Liver (tissue), 9 donors: ENCODE data around the gene ELF2. TPM values are rescaled to one million over a fixed set of nuclear protein-coding genes. Genes with fewer than 3 reads are reported as not detected.

Source experiments
- DNase-seq: peaks from one replicate; pipeline ENCODE4 v3.0.0-alpha.2; 2017; ENCODE audit warnings: low spot score
- H3K27ac ChIP-seq, 2 donors: one replicate each; pipeline ENCODE4 v1.7.0; 2013; ENCODE audit warnings: inconsistent platforms in 2 of 2, low read length in 2 of 2, control low read depth in 1 of 2, low read depth in 1 of 2, mild to moderate bottlenecking in 1 of 2
- H3K27me3 ChIP-seq, 4 donors: one replicate each; pipeline versions ENCODE4 v1.6.1 to v1.7.0; 2013; ENCODE audit warnings: low read length in 3 of 4, inconsistent platforms in 1 of 4, mild to moderate bottlenecking in 1 of 4, moderate library complexity in 1 of 4; ENCODE audit not compliant: control insufficient read depth in 4 of 4, insufficient read depth in 4 of 4
- H3K36me3 ChIP-seq, 4 donors: one replicate each; pipeline versions ENCODE4 v1.6.1 to v1.7.0; 2013; ENCODE audit warnings: low read length in 3 of 4, mild to moderate bottlenecking in 3 of 4, low read depth in 1 of 4, moderate library complexity in 1 of 4; ENCODE audit not compliant: control insufficient read depth in 4 of 4, insufficient read depth in 3 of 4
- H3K4me1 ChIP-seq, 4 donors: one replicate each; pipeline versions ENCODE4 v1.6.1 to v1.7.0; 2013; ENCODE audit warnings: low read length in 3 of 4, mild to moderate bottlenecking in 3 of 4, moderate library complexity in 1 of 4; ENCODE audit not compliant: control insufficient read depth in 4 of 4, insufficient read depth in 4 of 4
- H3K4me3 ChIP-seq, 3 donors: one replicate each; pipeline versions ENCODE4 v1.6.1 to v1.7.0; 2013; ENCODE audit warnings: low read length in 3 of 3, control low read depth in 1 of 3, low read depth in 1 of 3, mild to moderate bottlenecking in 1 of 3
- H3K9ac ChIP-seq, 2 donors: one replicate each; pipeline ENCODE4 v1.7.0; 2013; ENCODE audit warnings: low read length in 2 of 2, mild to moderate bottlenecking in 2 of 2, moderate library complexity in 2 of 2, control low read depth in 1 of 2, low read depth in 1 of 2
- H3K9me3 ChIP-seq, 4 donors: one replicate each; pipeline versions ENCODE4 v1.6.1 to v1.7.0; 2013; ENCODE audit warnings: low read length in 3 of 4; ENCODE audit not compliant: control insufficient read depth in 4 of 4
- EGR1 ChIP-seq, 2 donors: IDR thresholded peaks; 2 replicates each; pipeline ENCODE4 v1.6.1; 2016 to 2018; ENCODE audit warnings: antibody characterized with exemption in 2 of 2, low read depth in 2 of 2
- FOXA1 ChIP-seq: IDR thresholded peaks from 2 replicates; pipeline ENCODE4 v1.6.1; 2016; ENCODE audit warnings: antibody characterized with exemption
- FOXA2 ChIP-seq: IDR thresholded peaks from 2 replicates; pipeline ENCODE4 v1.6.1; 2016; ENCODE audit warnings: antibody characterized with exemption
- GABPA ChIP-seq, 2 donors: IDR thresholded peaks in 1 of 2; conservative IDR thresholded peaks in 1 of 2; 2 replicates each; pipeline ENCODE4 v1.6.1; 2016; ENCODE audit warnings: antibody characterized with exemption in 2 of 2, mild to moderate bottlenecking in 1 of 2, moderate library complexity in 1 of 2
- JUND ChIP-seq, 2 donors: IDR thresholded peaks; 2 replicates each; pipeline ENCODE4 v1.6.1; 2016; ENCODE audit warnings: antibody characterized with exemption in 2 of 2
- NR2F2 ChIP-seq: IDR thresholded peaks from 2 replicates; pipeline ENCODE4 v1.6.1; 2016; ENCODE audit warnings: antibody characterized with exemption
- RAD21 ChIP-seq, 2 donors: IDR thresholded peaks; 2 replicates each; pipeline ENCODE4 v1.6.1; 2016; ENCODE audit warnings: antibody characterized with exemption in 2 of 2, mild to moderate bottlenecking in 2 of 2
- RXRA ChIP-seq, 2 donors: IDR thresholded peaks; 2 replicates each; pipeline ENCODE4 v1.6.1; 2017 to 2018; ENCODE audit warnings: antibody characterized with exemption in 2 of 2, mild to moderate bottlenecking in 1 of 2
- SP1 ChIP-seq: IDR thresholded peaks from 2 replicates; pipeline ENCODE4 v1.6.1; 2018; ENCODE audit warnings: antibody characterized with exemption, mild to moderate bottlenecking
- WGBS: extraction: QIAGEN DNeasy Blood & Tissue Kit; methylation state at CpG from one replicate; pipeline ENCODE4 v1.1.7; 2013; 5-methylcytosine and 5-hydroxymethylcytosine counted together
- polyA plus RNA-seq, 2 donors: library from polyadenylated mRNA; stranded (reverse) in 1 of 2; unstranded in 1 of 2; fragments of 200-250 nt in 1 of 2; fragments of >200 nt in 1 of 2; fragmentation: Nextera tagmentation in 1 of 2; extraction: Ambion mirVana in 1 of 2; gene quantifications; one replicate each; pipeline versions ENCODE4 v1.2.1 to v1.2.3, GENCODE V29; 2013 to 2015
- total RNA-seq, 2 donors: library from RNA; depleted of rRNA; stranded (reverse); fragments of >200 nt; gene quantifications; one replicate each; pipeline ENCODE4 v1.2.3, GENCODE V29; 2014
- TF ChIP-seq, protein P1 (sequence below): fragments of 150-350 bp; IDR thresholded peaks from 2 replicates; pipeline ENCODE4 v1.5.1; 2017; ENCODE audit warnings: improper control_type of control experiment, low read depth, low read length; ENCODE audit not compliant: missing input control
- TF ChIP-seq, protein P2 (sequence below): IDR thresholded peaks from 2 replicates; pipeline ENCODE4 v1.6.1; 2016; ENCODE audit warnings: antibody characterized with exemption, mild to moderate bottlenecking
- TF ChIP-seq, protein P3 (sequence below): IDR thresholded peaks from 2 replicates; pipeline ENCODE4 v1.6.1; 2016; ENCODE audit warnings: antibody characterized with exemption
- donor health status: healthy.
- donor health status: healthy.
- donor health status: healthy.
- donor health status: healthy.
- donor health status: healthy.

ELF2 gene
- total and polyA plus RNA-seq, 4 donors, result 8.1 to 35.3 (median 24.1) TPM

DNA sequence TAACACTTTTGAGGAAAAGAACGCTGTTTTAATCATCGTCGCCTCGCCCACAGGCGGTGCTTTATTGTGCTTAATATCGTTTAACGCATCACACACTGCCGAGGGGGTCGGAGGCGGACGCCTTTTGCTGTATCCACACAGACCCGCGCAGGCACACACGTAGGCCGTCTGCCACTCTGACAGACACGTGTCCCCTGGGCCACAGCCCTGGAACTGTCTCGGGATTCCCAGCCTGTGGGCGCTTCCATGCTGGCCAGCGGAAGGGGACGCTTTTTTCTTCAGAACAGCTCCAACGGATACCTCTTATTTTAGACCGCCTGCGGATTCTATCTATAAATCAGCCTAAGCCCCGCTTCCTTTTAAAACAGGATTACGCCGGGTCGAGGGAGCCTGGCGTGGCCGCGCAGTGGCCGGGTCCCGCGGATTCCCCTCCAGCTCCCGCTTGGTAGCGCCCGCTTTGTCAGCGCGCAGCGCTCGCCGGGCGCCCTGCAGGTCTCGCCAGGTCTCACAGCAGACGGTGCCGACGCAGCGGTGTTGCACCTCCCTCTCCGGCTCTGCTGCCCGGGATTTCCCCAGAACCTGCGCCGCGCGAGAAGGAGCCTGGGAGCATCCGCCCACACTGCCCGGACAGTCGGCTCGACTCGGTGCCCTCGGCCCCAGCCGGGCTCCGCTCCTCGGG is 161.6 kb downstream of the ELF2 start, which contains the start of gene NOCT (continued):
- TF ChIP-seq, protein P1, sequence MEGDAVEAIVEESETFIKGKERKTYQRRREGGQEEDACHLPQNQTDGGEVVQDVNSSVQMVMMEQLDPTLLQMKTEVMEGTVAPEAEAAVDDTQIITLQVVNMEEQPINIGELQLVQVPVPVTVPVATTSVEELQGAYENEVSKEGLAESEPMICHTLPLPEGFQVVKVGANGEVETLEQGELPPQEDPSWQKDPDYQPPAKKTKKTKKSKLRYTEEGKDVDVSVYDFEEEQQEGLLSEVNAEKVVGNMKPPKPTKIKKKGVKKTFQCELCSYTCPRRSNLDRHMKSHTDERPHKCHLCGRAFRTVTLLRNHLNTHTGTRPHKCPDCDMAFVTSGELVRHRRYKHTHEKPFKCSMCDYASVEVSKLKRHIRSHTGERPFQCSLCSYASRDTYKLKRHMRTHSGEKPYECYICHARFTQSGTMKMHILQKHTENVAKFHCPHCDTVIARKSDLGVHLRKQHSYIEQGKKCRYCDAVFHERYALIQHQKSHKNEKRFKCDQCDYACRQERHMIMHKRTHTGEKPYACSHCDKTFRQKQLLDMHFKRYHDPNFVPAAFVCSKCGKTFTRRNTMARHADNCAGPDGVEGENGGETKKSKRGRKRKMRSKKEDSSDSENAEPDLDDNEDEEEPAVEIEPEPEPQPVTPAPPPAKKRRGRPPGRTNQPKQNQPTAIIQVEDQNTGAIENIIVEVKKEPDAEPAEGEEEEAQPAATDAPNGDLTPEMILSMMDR, result peak; percentile 26
- TF ChIP-seq RXRA (IDR thresholded peaks at IDR 0.05), result peak in 1 of 2 donors; percentile 50

DNA sequence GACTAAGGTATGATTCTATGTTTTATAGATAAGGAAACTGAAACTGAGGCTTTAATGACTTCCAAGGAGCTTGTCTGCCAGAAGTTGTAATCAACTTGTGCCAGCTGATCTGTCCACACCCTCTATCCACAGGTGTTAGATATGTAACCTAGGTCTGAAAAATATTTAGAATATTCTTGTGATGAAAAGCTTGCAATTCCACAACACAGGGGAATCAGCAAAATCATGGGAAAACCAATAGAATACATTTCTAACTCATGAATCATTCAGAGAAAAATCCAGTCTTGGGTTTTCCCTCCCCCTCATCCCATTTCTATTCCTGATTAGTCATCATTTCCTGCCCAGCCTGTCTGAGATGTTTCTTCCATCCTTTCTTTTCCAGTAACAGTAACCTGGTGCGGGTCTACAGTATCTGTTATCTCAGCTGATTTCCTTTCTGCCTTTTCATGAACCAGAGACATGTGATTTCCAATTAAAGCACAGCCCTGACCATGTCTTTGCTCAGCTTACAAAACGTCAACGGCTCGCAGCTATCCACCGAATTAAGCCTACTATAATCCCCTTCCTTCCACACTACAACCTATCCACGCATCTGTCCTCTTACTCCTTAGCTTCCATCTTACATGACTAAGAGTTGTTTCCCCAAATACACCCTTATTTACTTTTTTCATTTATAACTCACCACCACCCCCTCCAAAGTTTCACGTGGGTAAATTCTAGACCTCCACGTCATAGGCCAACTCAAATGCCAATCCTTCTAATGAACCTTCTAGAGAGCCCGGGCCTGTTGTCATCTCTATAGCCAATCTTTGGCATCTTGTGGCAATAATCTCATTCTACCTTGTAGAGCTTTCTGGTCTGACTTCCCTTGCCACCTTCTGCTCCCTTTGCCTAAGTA is 162.4 kb downstream of the ELF2 start:
- peak overlapping the region; percentile 69 to 85 for H3K9ac ChIP-seq
- H3K27me3 ChIP-seq, result no peaks in the 10 kb centered on the region
- H3K4me3 ChIP-seq, result peak overlapping the region in 2 of 3 donors; percentile 15 to 92
- DNase-seq, result no peak
- peak overlapping the region; percentile 95 to 97 for H3K27ac ChIP-seq
- WGBS, result 45% methylated on average over 9 of the region's 9 CpGs
- peaks cover 4 to 34% (median 20%) of the 10 kb centered on the region in 4 donors for H3K4me1 ChIP-seq
- peaks cover 0 to 1% (median 0%) of the 10 kb centered on the region in 4 donors for H3K36me3 ChIP-seq
- H3K9me3 ChIP-seq, result no peaks in the 10 kb centered on the region
- TF ChIP-seq SP1 (no peak), FOXA2 (no peak), FOXA1 (no peak), NR2F2 (no peak), JUND (IDR thresholded peaks at IDR 0.05) (peak; percentile 84 to 93), GABPA (IDR thresholded peaks at IDR 0.05 in 1 of 2, conservative IDR thresholded peaks at IDR 0.05 in 1 of 2) (no peak), RAD21 (IDR thresholded peaks at IDR 0.05) (no peak), EGR1 (IDR thresholded peaks at IDR 0.05; ENCODE audit: low read depth in 2 of 2) (no peak)
- TF ChIP-seq, protein P1, result no peak
- TF ChIP-seq, protein P2, sequence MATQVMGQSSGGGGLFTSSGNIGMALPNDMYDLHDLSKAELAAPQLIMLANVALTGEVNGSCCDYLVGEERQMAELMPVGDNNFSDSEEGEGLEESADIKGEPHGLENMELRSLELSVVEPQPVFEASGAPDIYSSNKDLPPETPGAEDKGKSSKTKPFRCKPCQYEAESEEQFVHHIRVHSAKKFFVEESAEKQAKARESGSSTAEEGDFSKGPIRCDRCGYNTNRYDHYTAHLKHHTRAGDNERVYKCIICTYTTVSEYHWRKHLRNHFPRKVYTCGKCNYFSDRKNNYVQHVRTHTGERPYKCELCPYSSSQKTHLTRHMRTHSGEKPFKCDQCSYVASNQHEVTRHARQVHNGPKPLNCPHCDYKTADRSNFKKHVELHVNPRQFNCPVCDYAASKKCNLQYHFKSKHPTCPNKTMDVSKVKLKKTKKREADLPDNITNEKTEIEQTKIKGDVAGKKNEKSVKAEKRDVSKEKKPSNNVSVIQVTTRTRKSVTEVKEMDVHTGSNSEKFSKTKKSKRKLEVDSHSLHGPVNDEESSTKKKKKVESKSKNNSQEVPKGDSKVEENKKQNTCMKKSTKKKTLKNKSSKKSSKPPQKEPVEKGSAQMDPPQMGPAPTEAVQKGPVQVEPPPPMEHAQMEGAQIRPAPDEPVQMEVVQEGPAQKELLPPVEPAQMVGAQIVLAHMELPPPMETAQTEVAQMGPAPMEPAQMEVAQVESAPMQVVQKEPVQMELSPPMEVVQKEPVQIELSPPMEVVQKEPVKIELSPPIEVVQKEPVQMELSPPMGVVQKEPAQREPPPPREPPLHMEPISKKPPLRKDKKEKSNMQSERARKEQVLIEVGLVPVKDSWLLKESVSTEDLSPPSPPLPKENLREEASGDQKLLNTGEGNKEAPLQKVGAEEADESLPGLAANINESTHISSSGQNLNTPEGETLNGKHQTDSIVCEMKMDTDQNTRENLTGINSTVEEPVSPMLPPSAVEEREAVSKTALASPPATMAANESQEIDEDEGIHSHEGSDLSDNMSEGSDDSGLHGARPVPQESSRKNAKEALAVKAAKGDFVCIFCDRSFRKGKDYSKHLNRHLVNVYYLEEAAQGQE, result peak; percentile 23
- TF ChIP-seq, protein P3, sequence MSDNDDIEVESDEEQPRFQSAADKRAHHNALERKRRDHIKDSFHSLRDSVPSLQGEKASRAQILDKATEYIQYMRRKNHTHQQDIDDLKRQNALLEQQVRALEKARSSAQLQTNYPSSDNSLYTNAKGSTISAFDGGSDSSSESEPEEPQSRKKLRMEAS, result no peak
